Activated T-cell treated with anti-CD3 and anti-CD28 coated beads for 1 hour (primary cell): Measurements from ENCODE around the gene ATP5PD.
"Not testable (repeated sequence)": the region's sequence is repeated elsewhere in the genome, so short reads cannot be mapped to it uniquely, and the experiment has no call there.

Source experiments
- DNase-seq: peaks from one replicate; pipeline ENCODE4 v3.0.0-alpha.2; 2020; ENCODE audit warnings: low read depth

The ATP5PD gene

GRCh38 chr17:75051941-75052340, 5.2 kb upstream of the ATP5PD start:
- DNase-seq: no peak

- DNase-seq: no peak
These were observed 2.9 kb upstream of the ATP5PD start for GRCh38 chr17:75049706-75050105.

- DNase-seq: no peak
These were observed 2.3 kb upstream of the ATP5PD start for GRCh38 chr17:75049057-75049456.

GRCh38 chr17:75048249-75048878, 1.6 kb upstream of the ATP5PD start:
- no peak for DNase-seq

GRCh38 chr17:75047398-75048098, 779 bp upstream of the ATP5PD start:
- DNase-seq: no peak

DNA sequence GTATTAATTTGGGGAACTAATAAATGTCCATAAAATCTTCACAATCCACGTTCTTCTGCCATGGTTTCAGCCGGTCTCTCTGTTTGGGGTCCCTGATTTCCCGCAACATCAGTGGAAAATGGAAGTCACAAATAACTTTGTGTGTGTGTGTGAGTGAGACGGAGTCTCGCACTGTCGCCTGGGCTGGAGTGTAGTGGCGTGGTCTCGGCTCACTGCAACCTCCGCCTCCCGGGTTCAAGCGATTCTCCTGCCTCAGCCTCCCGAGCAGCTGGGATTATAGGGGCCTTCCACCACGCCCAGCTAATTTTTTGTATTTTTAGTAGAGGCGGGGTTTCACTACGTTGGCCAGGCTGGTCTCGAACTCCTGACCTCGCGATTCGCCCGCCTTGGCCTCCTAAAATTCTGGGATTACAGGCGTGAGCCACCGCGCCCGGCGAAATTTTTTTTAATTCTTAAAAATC, 793 bp downstream of the ATP5PD start:
- not testable (repeated sequence) for DNase-seq

DNA sequence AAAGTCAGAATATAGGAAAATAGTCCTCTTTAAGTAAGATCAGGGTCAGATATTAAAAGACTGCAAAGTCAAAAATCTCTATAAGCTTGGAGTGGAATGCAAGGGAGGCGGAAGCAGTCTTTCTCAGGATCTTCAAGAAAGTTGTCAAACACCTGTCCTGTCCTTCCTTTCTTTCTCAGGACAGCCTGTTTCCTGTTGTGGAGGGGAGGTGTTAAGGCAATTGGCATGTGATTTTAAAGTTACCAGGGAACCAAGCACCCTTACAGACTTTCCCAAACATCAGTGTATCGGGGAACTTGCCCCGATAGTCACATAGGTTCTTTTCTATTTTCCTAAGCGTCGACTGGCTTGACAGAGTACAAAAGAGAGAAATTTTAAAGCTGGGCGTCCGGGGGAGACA, 2.1 kb downstream of the ATP5PD start:
- no peak for DNase-seq

DNA sequence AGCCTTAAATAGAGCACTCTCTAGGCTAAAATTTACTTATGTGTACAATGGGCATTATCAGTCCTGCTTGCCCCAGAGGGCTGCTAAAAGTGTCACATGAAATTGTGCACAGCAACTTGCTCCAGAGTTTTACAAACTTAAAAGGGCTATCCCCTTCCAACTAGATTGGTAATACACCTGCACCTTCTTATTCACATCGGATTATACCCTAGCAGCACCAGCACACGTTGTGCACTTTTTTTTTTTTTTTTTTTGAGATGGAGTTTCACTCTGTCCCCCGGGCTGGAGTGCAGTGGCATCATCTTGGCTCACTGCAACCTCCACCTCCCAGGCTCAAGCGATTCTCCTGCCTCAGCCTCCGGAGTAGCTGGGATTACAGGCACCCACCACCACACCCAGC, 3.0 kb downstream of the ATP5PD start:
- not testable (repeated sequence) for DNase-seq

DNA sequence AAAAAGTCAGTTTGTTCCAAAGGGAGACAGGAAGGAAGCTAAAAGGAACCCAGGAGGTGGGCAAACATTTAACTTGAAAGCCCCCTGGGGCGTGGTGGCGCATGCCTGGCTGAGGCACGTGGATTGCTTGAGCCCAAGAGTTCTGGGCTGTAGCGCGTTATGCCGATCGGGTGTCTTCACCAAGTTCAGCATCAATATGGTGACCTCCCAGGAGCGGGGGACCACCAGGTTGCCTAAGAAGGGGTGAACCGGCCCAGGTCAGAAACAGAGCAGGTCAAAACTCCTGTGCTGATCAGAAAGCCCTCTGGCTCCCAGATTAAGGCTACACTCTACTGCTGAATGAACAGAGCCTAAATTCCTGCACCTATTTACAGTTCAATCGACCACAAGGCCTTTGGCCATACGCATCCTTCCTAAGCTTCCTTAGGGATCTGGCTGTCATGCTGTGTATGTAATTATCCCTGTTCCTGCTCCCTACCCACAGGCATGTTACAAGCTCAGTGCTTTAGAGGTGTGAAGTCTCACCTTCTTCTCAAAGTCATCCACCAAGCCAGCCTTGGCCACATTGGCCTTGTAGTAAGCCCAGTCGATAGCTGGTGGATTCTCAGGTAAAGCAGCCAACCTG, 5.0 kb downstream of the ATP5PD start:
- DNase-seq: no peak

- DNase-seq: no peak
These were observed 7.5 kb downstream of the ATP5PD start for GRCh38 chr17:75039238-75039637.

GRCh38 chr17:75036643-75037268, 10.0 kb downstream of the ATP5PD start:
- peak; percentile 79 for DNase-seq

DNA sequence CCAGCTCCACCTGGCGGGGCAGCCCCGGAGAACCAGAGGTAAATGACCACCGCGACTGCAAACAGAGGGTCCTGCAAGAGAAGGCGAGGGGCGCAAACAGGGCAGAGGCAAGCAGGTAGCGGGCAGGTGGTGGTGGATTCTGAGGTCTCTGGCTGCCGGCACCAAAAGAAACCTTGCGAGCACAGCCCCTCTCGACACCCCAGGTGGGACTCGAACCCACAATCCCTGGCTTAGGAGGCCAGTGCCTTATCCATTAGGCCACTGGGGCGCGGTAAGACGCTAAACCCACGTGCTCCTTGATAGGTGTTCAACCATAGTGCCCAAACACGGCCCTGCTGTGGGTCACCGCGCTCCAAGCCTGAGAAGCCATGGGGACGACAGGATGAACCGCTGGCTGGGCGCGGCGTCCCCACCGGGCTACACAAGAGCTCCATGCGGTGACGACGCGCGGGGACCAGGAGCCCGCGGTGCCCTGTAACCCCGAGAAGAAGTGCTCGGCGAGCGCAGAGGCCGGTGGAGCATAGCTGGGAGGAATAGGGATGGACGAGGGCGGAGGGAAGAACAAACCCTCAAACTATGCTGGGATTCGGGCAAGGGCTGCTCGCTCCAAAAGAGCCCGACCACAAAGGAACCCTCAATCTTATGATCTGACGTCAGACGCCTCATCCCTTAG, 12.4 kb downstream of the ATP5PD start:
- peak; percentile 67 for DNase-seq

DNA sequence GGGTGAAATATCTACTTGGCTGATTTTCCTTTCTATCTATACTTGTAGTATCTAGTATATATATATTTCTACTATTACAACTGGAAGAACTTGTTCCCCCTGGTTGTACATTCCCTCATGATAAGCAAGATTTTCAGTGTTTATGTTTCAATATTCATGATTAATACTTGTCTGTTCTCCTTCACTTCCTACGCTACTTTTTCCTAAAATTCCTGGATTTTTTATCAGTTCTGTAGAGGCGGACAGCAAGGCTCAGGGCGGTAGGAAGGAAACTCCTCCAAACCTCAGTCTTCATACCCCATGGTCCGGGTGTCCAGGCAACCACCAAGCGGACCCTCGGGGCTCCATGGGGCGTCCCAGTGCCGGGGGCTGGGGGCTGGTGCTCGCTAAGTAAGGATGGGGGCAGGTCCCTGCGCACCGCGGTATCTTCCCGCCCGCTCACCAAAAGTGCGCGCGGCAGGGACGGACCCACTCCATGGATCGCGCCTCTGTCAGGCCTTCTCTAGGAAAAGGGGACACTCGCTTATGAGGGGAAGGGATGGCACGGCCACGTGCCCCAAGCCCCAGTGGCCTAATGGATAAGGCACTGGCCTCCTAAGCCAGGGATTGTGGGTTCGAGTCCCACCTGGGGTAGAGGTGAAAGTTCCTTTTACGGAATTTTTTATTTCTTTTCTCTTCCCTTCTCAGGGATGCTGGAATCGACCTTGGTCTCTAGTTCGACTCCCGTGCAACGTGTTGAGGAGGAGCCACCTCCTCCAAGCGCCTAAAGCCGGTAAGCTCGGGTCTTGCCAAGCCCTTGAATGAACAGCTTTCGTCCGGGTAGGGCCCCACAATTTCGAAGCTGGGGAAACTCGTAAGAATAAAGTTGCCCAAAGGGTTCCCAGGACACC, 13.2 kb downstream of the ATP5PD start:
- DNase-seq: peak; percentile 74

DNA sequence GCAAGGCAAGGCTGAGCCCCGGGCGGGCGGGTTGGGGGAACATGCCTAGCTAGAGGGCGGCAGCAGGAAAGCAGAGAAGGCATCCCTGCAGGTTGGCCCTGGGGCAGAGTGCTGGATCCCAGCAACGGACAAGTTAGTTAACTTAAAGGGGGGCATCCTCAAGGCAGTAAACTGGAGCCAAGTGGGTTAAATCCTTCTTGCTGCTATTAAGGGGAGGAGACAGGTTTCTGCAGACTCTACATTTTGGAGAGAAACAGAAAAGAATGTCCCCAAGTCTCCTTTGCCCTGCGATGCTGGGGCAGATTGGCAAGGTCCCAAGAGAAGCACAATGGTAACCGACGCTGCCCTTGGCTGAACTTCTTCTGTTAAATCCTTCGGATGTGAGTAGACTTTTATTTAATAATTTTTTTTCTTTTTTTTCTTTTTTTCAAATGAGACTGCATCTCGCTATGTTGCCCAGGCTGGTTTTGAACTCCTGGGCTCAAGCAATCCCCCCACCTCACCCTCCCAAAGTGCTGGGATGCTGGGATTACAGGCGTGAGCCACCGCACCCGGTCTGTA, 14.0 kb downstream of the ATP5PD start:
- no peak for DNase-seq

GRCh38 chr17:75031972-75032719, 14.6 kb downstream of the ATP5PD start:
- no peak for DNase-seq

DNA sequence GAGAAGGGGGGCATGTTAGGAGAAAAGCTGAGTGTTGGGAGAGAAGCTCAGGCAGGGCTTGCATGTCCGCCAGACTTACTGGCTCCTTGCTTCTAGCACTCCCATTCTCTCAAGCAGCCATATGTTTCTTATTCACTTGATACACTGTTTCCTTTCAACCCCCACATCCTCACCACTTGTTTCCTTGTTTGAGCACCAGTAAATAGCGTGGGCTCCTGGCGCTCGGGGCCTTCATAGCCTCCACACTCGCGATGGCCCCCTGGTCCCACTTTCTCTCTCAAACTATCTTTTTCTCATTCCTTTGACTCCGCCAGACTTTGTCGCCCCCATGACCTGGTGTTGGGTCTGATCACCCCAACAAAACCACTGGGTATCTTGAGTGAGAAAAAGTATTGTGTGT, 16.6 kb downstream of the ATP5PD start:
- no peak for DNase-seq

DNA sequence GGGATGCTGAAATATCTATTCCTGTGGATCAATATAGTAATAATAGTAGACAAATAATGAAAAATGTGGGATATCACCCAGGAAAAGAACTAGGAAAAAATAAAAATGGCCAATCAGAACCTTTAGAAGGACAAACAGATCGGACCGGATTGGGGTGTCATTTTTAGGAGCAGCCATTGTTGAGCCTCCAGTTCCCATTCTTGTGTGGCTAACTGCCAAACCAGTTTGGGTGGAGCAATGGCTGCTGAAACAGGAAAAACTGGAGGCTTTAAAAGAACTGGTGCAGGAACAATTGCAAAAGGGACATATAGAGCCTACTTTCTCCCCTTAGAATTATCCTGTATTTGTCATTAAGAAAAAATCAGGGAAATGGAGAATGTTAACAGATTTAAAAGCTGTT, 20.1 kb downstream of the ATP5PD start:
- not testable (repeated sequence) for DNase-seq

- DNase-seq: not testable (repeated sequence)
These were observed 21.4 kb downstream of the ATP5PD start for GRCh38 chr17:75025398-75025734.

DNA sequence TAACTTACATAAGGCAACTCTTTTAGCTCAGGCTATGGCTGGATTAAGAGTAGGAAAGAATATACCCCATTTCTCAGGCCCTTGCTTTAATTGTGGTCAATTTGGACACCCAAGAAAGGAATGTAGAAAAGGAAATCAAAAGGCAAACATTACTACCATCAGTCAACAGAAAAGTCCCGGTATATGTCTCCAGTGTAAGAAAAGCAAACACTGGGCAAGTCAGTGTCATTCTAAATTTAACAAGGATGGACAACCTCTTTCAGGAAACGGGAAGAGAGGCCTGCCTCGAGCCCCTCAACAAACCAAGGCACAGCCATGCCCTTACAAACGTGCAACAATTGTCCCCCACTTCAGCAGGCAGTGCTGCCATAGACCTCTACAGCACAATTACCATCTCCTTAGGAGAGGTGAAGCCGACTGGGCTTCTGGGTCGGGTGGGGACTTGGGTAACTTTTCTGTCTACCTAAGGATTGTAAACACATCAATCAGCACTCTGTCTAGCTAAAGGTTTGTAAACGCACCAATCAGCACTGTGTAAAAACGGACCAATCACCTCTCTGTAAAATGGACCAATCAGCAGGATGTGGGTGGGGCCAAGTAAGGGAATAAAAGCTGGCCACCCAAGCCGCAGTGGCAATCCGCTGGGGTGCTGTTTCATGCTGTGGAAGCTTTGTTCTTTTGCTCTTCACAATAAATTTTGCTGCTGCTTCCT, 21.9 kb downstream of the ATP5PD start:
- DNase-seq: no peak
